Transverse colon (tissue), 4 donors: Measurements from ENCODE around the gene SMAD3. TPM values are rescaled to one million over a fixed set of nuclear protein-coding genes. Genes with fewer than 3 reads are reported as not detected.

Experiments
- DNase-seq: peaks from one replicate; pipeline ENCODE4 v3.0.0-alpha.2; 2019
- H3K27ac ChIP-seq, 4 donors: fragments of 200-600 bp; sonication (generic); 2 replicates each; pipeline ENCODE4 v1.5.1; 2016 to 2018; ENCODE audit warnings: inconsistent platforms in 4 of 4
- H3K27me3 ChIP-seq: fragments of 200-600 bp; sonication (generic); 2 replicates; pipeline ENCODE4 v1.5.1; 2017; ENCODE audit warnings: inconsistent platforms
- H3K36me3 ChIP-seq, 4 donors: fragments of 200-600 bp; sonication (generic); 2 replicates each; pipeline ENCODE4 v1.5.1; 2017 to 2019; ENCODE audit warnings: inconsistent platforms in 4 of 4
- H3K4me1 ChIP-seq, 4 donors: fragments of 200-600 bp; sonication (generic); 2 replicates each; pipeline ENCODE4 v1.5.1; 2017 to 2020; ENCODE audit warnings: inconsistent platforms in 4 of 4
- H3K4me3 ChIP-seq, 4 donors: fragments of 200-600 bp; sonication (generic); 1 replicate in 1 of 4; 2 replicates in 3 of 4; pipeline versions ENCODE4 v1.5.1 to v1.6.1; 2017 to 2019; ENCODE audit warnings: inconsistent platforms in 4 of 4
- H3K9me3 ChIP-seq, 2 donors: fragments of 200-600 bp; sonication (generic); 2 replicates each; pipeline ENCODE4 v1.5.1; 2017 to 2019; ENCODE audit warnings: inconsistent platforms in 2 of 2
- EP300 ChIP-seq: sonication (generic); formaldehyde crosslinking; IDR thresholded peaks from one replicate; pipeline ENCODE4 v1.6.1; 2017; ENCODE audit warnings: antibody characterized with exemption, low read depth
- POLR2A ChIP-seq: fragments of 450-650 bp; IDR thresholded peaks from one replicate; pipeline ENCODE4 v1.6.1; 2016; ENCODE audit warnings: antibody characterized with exemption, mild to moderate bottlenecking, moderate library complexity
- POLR2AphosphoS5 ChIP-seq, 3 donors: sonication (generic); formaldehyde crosslinking; IDR thresholded peaks; one replicate each; pipeline ENCODE4 v1.6.1; 2016; ENCODE audit warnings: antibody characterized with exemption in 3 of 3
- WGBS, 2 donors: methylation state at CpG; one replicate each; pipeline ENCODE4 v1.1.5; 2018; ENCODE audit warnings: low coverage in 1 of 2; 5-methylcytosine and 5-hydroxymethylcytosine counted together
- in situ Hi-C, 4 donors: fragments of 200-750 bp; cut with MboI; loops; one replicate each; pipeline versions ENCODE4 v1.15.0 to v1.15.1; 2017; ENCODE audit warnings: low sequenced_read_pairs in 3 of 4, low pct_ligation_motif_present in 1 of 4, low pct_unique_long_range_greater_than_20kb in 1 of 4
- intact Hi-C: fragments of 100-400 bp; cut with DNase I; formaldehyde crosslinking; loops from one replicate; pipeline ENCODE4 v1.15.1; 2023; ENCODE audit warnings: low total_unique reads
- total RNA-seq, 4 donors: library from RNA; depleted of rRNA; stranded (reverse); fragments of >200 nt; gene quantifications; one replicate each; pipeline ENCODE4 v1.1.0, GENCODE V29; 2016
- TF ChIP-seq, protein P1 (sequence below), 5 experiments: fragments of 200-600 bp in 3 of 5; fragments of 450-650 bp in 2 of 5; sonication (generic) in 3 of 5; IDR thresholded peaks; 1 replicate in 2 of 5; 2 replicates in 3 of 5; pipeline ENCODE4 v1.5.1; 2016 to 2017; ENCODE audit warnings: antibody characterized with exemption in 5 of 5, inconsistent platforms in 3 of 5, mild to moderate bottlenecking in 2 of 5, moderate library complexity in 1 of 5

Gene SMAD3
- total RNA-seq, 4 donors from 2014 or later = 30.9 to 65.1 (median 57.0) TPM

DNA sequence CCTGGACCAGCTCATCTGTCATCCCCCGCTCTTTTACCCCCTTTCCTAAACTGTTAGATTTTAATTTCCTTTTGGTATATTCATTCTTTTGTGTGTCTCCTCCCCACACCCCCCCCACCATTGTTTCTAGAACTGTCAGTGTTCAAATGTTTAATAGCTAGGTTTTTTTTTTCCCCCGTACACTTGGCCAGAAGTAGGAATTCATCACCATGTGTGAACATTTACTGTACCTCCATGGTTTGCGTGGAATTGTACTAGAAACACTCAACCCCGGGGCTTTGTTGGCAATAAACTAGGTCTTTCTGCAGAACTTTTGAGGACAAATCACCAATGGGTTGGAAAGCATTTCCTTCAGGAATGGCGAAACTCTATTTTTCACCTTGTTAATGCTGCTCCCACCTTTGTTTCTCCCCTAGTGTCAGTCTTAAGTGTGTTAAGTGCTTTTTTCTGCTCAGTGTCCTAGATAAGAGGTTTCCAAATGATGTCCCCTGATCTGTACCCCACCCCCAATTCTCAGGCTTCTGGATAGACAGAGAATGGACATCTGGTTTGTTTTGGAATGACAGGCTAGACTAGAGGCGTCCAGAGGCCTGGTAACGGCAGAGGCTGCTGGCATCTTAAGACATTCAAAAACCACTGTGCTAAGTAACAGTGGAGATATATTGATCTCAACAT, 76.8 kb downstream of the SMAD3 start:
- DNase-seq = no peak
- TF ChIP-seq POLR2AphosphoS5 (IDR thresholded peaks at IDR 0.05) = no peak
- H3K9me3 ChIP-seq = no peaks in the 10 kb centered on the region
- H3K4me3 ChIP-seq = no peak overlapping the region
- H3K4me1 ChIP-seq = peaks cover 53 to 99% (median 73%) of the 10 kb centered on the region in 4 donors
- 79 to 81% methylated on average over 2 to 7 of the region's 7 CpGs for WGBS, 2 donors
- intact Hi-C loops (no loop called here), in situ Hi-C loops (no loop called here)
- H3K36me3 ChIP-seq = no peaks in the 10 kb centered on the region
- no peaks in the 10 kb centered on the region for H3K27me3 ChIP-seq
- H3K27ac ChIP-seq = peak overlapping the region; percentile 50 to 68 (median 60)

DNA sequence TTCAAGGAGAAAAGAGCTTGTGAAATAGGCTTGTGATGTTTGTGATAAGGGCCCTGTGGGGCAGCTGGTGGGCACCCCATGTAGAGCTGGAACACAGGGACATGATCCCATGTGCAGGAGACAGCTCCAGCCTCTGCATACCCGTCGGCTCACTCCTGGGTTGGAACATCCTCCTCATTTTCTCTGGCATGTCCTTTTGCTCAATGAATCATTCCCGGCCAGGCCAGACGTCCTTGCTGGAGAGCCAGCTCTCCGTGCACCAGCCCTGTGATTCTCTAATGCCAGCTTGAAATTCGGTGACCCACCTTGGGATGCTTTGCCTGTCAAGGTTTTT, 77.3 kb downstream of the SMAD3 start:
- intact Hi-C loops (no loop called here), in situ Hi-C loops (no loop called here)
- no peak for DNase-seq
- peaks cover 51 to 99% (median 75%) of the 10 kb centered on the region in 4 donors for H3K4me1 ChIP-seq
- TF ChIP-seq EP300 = no peak
- TF ChIP-seq POLR2A = no peak
- TF ChIP-seq, protein P1, sequence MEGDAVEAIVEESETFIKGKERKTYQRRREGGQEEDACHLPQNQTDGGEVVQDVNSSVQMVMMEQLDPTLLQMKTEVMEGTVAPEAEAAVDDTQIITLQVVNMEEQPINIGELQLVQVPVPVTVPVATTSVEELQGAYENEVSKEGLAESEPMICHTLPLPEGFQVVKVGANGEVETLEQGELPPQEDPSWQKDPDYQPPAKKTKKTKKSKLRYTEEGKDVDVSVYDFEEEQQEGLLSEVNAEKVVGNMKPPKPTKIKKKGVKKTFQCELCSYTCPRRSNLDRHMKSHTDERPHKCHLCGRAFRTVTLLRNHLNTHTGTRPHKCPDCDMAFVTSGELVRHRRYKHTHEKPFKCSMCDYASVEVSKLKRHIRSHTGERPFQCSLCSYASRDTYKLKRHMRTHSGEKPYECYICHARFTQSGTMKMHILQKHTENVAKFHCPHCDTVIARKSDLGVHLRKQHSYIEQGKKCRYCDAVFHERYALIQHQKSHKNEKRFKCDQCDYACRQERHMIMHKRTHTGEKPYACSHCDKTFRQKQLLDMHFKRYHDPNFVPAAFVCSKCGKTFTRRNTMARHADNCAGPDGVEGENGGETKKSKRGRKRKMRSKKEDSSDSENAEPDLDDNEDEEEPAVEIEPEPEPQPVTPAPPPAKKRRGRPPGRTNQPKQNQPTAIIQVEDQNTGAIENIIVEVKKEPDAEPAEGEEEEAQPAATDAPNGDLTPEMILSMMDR (IDR thresholded peaks at IDR 0.05) = no peak
- no peak for TF ChIP-seq POLR2AphosphoS5 (IDR thresholded peaks at IDR 0.05)
- no peaks in the 10 kb centered on the region for H3K9me3 ChIP-seq
- H3K27me3 ChIP-seq = no peaks in the 10 kb centered on the region
- H3K4me3 ChIP-seq = no peak overlapping the region
- peak overlapping the region; percentile 50 to 68 (median 60) for H3K27ac ChIP-seq
- 45 to 80% methylated on average over 2 to 6 of the region's 6 CpGs for WGBS, 2 donors
- H3K36me3 ChIP-seq = no peaks in the 10 kb centered on the region

DNA sequence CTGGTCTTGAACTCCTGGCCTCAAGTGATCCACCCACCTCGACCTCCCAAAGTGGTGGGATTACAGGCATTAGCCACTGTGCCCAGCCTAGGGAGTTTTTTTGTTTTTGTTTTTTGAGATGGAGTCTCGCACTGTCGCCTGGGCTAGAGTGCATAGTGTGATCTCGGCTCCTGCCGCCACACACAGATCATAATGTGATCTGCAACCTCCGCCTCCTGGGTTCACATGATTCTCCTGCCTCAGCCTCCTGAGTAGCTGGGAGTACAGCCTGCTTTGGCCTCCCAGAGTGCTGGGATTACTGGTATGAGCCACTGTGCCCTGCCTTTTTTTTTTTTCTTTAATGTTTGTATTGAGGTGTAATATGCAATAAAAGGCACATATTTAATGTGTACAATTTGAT, 78.2 kb downstream of the SMAD3 start:
- Histone ChIP-seq H3K27me3 (no peaks in the 10 kb centered on the region), H3K9me3 (no peaks in the 10 kb centered on the region), H3K4me3 (no peak overlapping the region), H3K36me3 (no peaks in the 10 kb centered on the region), H3K4me1 (peaks cover 50 to 99% (median 75%) of the 10 kb centered on the region in 4 donors), H3K27ac (peak overlapping the region in 1 of 4 donors; percentile 50)
- in situ Hi-C loops (no loop called here), intact Hi-C loops (no loop called here)
- TF ChIP-seq POLR2AphosphoS5 (IDR thresholded peaks at IDR 0.05) (no peak), POLR2A (no peak), EP300 (no peak)
- TF ChIP-seq, protein P1 (IDR thresholded peaks at IDR 0.05) = no peak
- WGBS, 2 donors = 96% methylated on average over 4 to 6 of the region's 6 CpGs
- DNase-seq = no peak

DNA sequence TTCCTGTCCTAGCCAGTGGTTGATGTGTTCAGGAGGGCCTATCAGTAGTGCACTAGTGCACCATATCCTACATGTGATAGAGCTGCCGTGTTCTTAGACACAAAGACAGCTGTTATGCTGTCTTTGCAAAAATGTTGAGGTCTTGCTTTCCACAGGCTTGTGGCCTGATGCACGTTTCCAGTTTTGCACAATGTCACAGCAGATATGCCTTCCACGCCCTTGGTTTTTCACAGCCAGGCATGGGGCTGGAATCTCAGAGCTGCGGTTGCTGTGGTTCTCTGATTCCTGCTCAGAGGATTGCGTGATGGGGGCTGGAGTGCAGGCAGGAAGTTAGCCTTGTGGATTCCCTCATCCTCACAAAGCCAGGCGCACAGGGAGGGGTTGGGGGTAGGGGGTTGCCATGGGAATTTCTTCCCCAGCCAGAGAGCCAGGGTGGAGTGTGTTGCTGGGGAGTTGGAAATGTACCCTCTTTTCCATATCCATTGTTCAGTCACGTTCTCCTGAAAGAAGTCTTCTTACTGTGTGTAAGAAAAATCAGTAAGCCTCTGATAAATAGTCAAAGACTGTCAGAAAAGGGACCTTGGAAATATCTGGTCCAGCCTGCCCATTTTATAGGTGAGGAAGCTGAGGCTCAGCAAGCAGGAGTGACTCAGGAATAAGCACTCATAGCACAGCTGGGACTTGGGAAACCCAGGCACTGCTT, 79.4 kb downstream of the SMAD3 start:
- peak overlapping the region; percentile 86 to 89 (median 87) for H3K27ac ChIP-seq
- DNase-seq = no peak
- H3K36me3 ChIP-seq = no peaks in the 10 kb centered on the region
- intact Hi-C loops = no loop called here
- H3K27me3 ChIP-seq = no peaks in the 10 kb centered on the region
- 64 to 70% methylated on average over 3 to 7 of the region's 7 CpGs for WGBS, 2 donors
- peaks cover 50 to 99% (median 72%) of the 10 kb centered on the region in 4 donors for H3K4me1 ChIP-seq
- no peaks in the 10 kb centered on the region for H3K9me3 ChIP-seq
- no peak overlapping the region for H3K4me3 ChIP-seq
- in situ Hi-C loops = no loop called here
- TF ChIP-seq POLR2AphosphoS5 (IDR thresholded peaks at IDR 0.05) = no peak
- TF ChIP-seq, protein P1 (IDR thresholded peaks at IDR 0.05) = no peak
